ENCODE data around the gene CTSH.
A peak's percentile ranks its signal among the peaks of the same experiment; 100 is the strongest.

Gene CTSH

GRCh38 chr15:78944669-78945407 is at the start of gene CTSH:
TSS of gene CTSH (minus strand) at chr15:78945046. CDS start at chr15:78944981, 65 bp downstream.
- DNase-seq: peak; percentile 66

GRCh38 chr15:78993931-78994530 is 49.2 kb upstream of the CTSH start:
- no peak for DNase-seq

- DNase-seq: no peak
These were observed 48.5 kb upstream of the CTSH start for GRCh38 chr15:78993257-78993930.

GRCh38 chr15:78992416-78993256 is 47.8 kb upstream of the CTSH start:
- no peak for DNase-seq

- no peak for DNase-seq
These were observed 47.0 kb upstream of the CTSH start for GRCh38 chr15:78991879-78992278.

GRCh38 chr15:78991476-78991875 is 46.6 kb upstream of the CTSH start:
- no peak for DNase-seq

- no peak for DNase-seq
These were observed 45.4 kb upstream of the CTSH start for GRCh38 chr15:78990278-78990677.

GRCh38 chr15:78989701-78990240 is 44.9 kb upstream of the CTSH start:
- DNase-seq: no peak

GRCh38 chr15:78988361-78988911 is 43.6 kb upstream of the CTSH start:
- DNase-seq: no peak

- DNase-seq: no peak
These were observed 42.9 kb upstream of the CTSH start for GRCh38 chr15:78987556-78988360.

GRCh38 chr15:78985859-78986475 is 41.1 kb upstream of the CTSH start:
- no peak for DNase-seq

- no peak for DNase-seq
These were observed 39.2 kb upstream of the CTSH start for GRCh38 chr15:78984041-78984440.

- DNase-seq: no peak
These were observed 38.5 kb upstream of the CTSH start for GRCh38 chr15:78983146-78983918.

- DNase-seq: no peak
These were observed 37.9 kb upstream of the CTSH start for GRCh38 chr15:78982736-78983135.

- DNase-seq: no peak
These were observed 36.9 kb upstream of the CTSH start for GRCh38 chr15:78981532-78982313.

GRCh38 chr15:78979456-78980320 is 34.8 kb upstream of the CTSH start:
- DNase-seq: peak; percentile 56

- no peak for DNase-seq
These were observed 33.8 kb upstream of the CTSH start for GRCh38 chr15:78978601-78979179.
